HepG2 (cell line): ENCODE data around the gene PDE4C. TPM values are rescaled to one million over a fixed set of nuclear protein-coding genes. Genes with fewer than 3 reads are reported as not detected.

ENCODE experiments used
- CREB1 ChIP-seq, 2 experiments: fragments of 450-650 bp in 1 of 2; IDR thresholded peaks; 2 replicates each; pipeline ENCODE4 v1.6.1; 2016 to 2017; ENCODE audit warnings: control low read depth in 1 of 2, mild to moderate bottlenecking in 1 of 2, missing compliant biosample characterization in 1 of 2, missing genetic modification characterization in 1 of 2
- FOXA1 ChIP-seq, 2 experiments: fragments of 450-650 bp in 1 of 2; sonication (generic) in 1 of 2; formaldehyde crosslinking in 1 of 2; IDR thresholded peaks; 2 replicates each; pipeline versions ENCODE4 v1.4.0 to v1.6.1; 2016 to 2020; ENCODE audit warnings: missing genetic modification reagents in 1 of 2
- GFI1 ChIP-seq: sonication (generic); formaldehyde crosslinking; IDR thresholded peaks from 2 replicates; pipeline ENCODE4 v1.5.0; 2020; ENCODE audit warnings: missing genetic modification reagents, mild to moderate bottlenecking, borderline replicate concordance
- GZF1 ChIP-seq: sonication (generic); formaldehyde crosslinking; IDR thresholded peaks from 2 replicates; pipeline ENCODE4 v1.5.1; 2020; ENCODE audit warnings: mild to moderate bottlenecking, missing genetic modification reagents
- HDAC1 ChIP-seq: sonication (generic); formaldehyde crosslinking; IDR thresholded peaks from 2 replicates; pipeline ENCODE4 v1.5.1; 2020; ENCODE audit warnings: mild to moderate bottlenecking, missing genetic modification reagents
- KDM5B ChIP-seq: sonication (generic); formaldehyde crosslinking; IDR thresholded peaks from 2 replicates; pipeline ENCODE4 v1.4.0; 2020; ENCODE audit warnings: missing genetic modification reagents, mild to moderate bottlenecking, borderline replicate concordance
- LRRFIP1 ChIP-seq: sonication (generic); formaldehyde crosslinking; conservative IDR thresholded peaks from 2 replicates; pipeline ENCODE4 v1.4.0; 2020; ENCODE audit warnings: missing genetic modification reagents
- PHF5A ChIP-seq: IDR thresholded peaks from one replicate; pipeline ENCODE4 v1.6.1; 2018; ENCODE audit warnings: low read depth, missing genetic modification reagents; ENCODE audit not compliant: unreplicated experiment
- SMAD3 ChIP-seq: sonication (generic); formaldehyde crosslinking; IDR thresholded peaks from 2 replicates; pipeline ENCODE4 v1.4.0; 2020; ENCODE audit warnings: missing genetic modification reagents
- THAP9 ChIP-seq: sonication (generic); formaldehyde crosslinking; IDR thresholded peaks from 2 replicates; pipeline ENCODE4; 2020; ENCODE audit warnings: missing genetic modification reagents, mild to moderate bottlenecking, borderline replicate concordance
- TRAFD1 ChIP-seq: sonication (generic); formaldehyde crosslinking; IDR thresholded peaks from 2 replicates; pipeline ENCODE4 v1.5.1; 2020; ENCODE audit warnings: missing genetic modification reagents, mild to moderate bottlenecking, borderline replicate concordance
- TRIM24 ChIP-seq: sonication (generic); formaldehyde crosslinking; IDR thresholded peaks from 2 replicates; pipeline ENCODE4 v1.8.0; 2022; ENCODE audit warnings: mild to moderate bottlenecking, missing genetic modification reagents
- ZBTB34 ChIP-seq: sonication (generic); formaldehyde crosslinking; IDR thresholded peaks from 2 replicates; pipeline ENCODE4 v1.8.0; 2022; ENCODE audit warnings: mild to moderate bottlenecking, missing genetic modification reagents
- ZFY ChIP-seq: sonication (generic); formaldehyde crosslinking; IDR thresholded peaks from 2 replicates; pipeline ENCODE4 v1.4.0; 2020; ENCODE audit warnings: missing genetic modification reagents
- ZNF414 ChIP-seq: sonication (generic); formaldehyde crosslinking; IDR thresholded peaks from 2 replicates; pipeline ENCODE4 v1.5.0; 2020; ENCODE audit warnings: missing genetic modification reagents
- ZNF556 ChIP-seq: sonication (generic); formaldehyde crosslinking; IDR thresholded peaks from 2 replicates; pipeline ENCODE4 v1.4.0; 2020; ENCODE audit warnings: mild to moderate bottlenecking, missing genetic modification reagents, borderline replicate concordance
- ZNF569 ChIP-seq: sonication (generic); formaldehyde crosslinking; IDR thresholded peaks from 2 replicates; pipeline ENCODE4 v1.5.0; 2020; ENCODE audit warnings: mild to moderate bottlenecking, missing genetic modification reagents, moderate library complexity, borderline replicate concordance
- ZNF775 ChIP-seq: sonication (generic); formaldehyde crosslinking; IDR thresholded peaks from 2 replicates; pipeline ENCODE4 v1.4.0; 2020; ENCODE audit warnings: missing genetic modification reagents, mild to moderate bottlenecking, moderate library complexity, borderline replicate concordance
- polyA plus RNA-seq, 8 experiments: library from polyadenylated mRNA; depleted of rRNA in 3 of 8; stranded (reverse) in 7 of 8; unstranded in 1 of 8; fragments of >200 nt; fragmentation: Illumina TruSeq in 4 of 8; extraction: Trizol in 4 of 8; gene quantifications; 2 replicates each; pipeline versions ENCODE4 v1.2.1 to v1.2.3, GENCODE V29; 2011 to 2016; ENCODE audit warnings: low read depth in 4 of 8, missing spikeins in 1 of 8, mixed read lengths in 1 of 8; ENCODE audit not compliant: insufficient read depth in 1 of 8
- total RNA-seq, 5 experiments: library from RNA; depleted of rRNA; stranded (reverse); fragments of >200 nt; fragmentation: Illumina TruSeq; extraction: Trizol; gene quantifications; 2 replicates each; pipeline ENCODE4 v1.2.3, GENCODE V29; 2016; ENCODE audit warnings: low read depth in 1 of 5

Gene PDE4C
- total and polyA plus RNA-seq, 2 of the 13 experiments (the other 11 are each of a cell fraction or from before 2014, with no cell fraction given): 1.4 to 14.0 TPM

GRCh38 chr19:18223860-18224524 lies 2.2 kb downstream of the PDE4C start (continued):
- no peak for TF ChIP-seq LRRFIP1
- peak; percentile 17 for TF ChIP-seq ZFY (CRISPR knock-in tag)
- TF ChIP-seq ZNF569 (CRISPR knock-in tag): 0 out of 2 replicates have a peak, but pooled peaks have one; percentile 70
- no peak for TF ChIP-seq PHF5A (CRISPR knock-in tag)
- peak; percentile 45; the same call in 1 of the 2 replicates for TF ChIP-seq ZNF414 (CRISPR knock-in tag)
- TF ChIP-seq ZBTB34 (CRISPR knock-in tag): 0 out of 2 replicates have a peak, but pooled peaks have one; percentile 47
- peak; percentile 58; the same call in 1 of the 2 replicates for TF ChIP-seq TRIM24 (CRISPR knock-in tag)
- TF ChIP-seq ZNF556 (CRISPR knock-in tag): peak; percentile 62; the same call in 1 of the 2 replicates
- peak; percentile 53; the same call in 1 of the 2 replicates for TF ChIP-seq THAP9 (CRISPR knock-in tag)
- TF ChIP-seq SMAD3 (CRISPR knock-in tag): 0 out of 2 replicates have a peak, but pooled peaks have one; percentile 5
- TF ChIP-seq GFI1 (CRISPR knock-in tag): peak; percentile 31; the same call in 1 of the 2 replicates
- TF ChIP-seq FOXA1 (IDR thresholded peaks at IDR 0.05): no peak
- TF ChIP-seq FOXA1 (CRISPR knock-in tag; IDR thresholded peaks at IDR 0.05): no peak
- TF ChIP-seq ZNF775 (CRISPR knock-in tag): no peak
- no peak for TF ChIP-seq GZF1 (CRISPR knock-in tag)
- no peak for TF ChIP-seq TRAFD1 (CRISPR knock-in tag)
- peak; percentile 38; the same call in 1 of the 2 replicates for TF ChIP-seq KDM5B
- no peak for TF ChIP-seq CREB1 (IDR thresholded peaks at IDR 0.05)
- no peak; the same call in 1 of the 2 replicates for TF ChIP-seq CREB1 (CRISPR knock-in tag; IDR thresholded peaks at IDR 0.05)
- peak; percentile 64 for TF ChIP-seq HDAC1 (CRISPR knock-in tag)
